Esophagus muscularis mucosa (tissue), 4 donors: ENCODE results near the gene DPYSL3.

Source experiments
- CTCF ChIP-seq, 3 experiments: fragments of 200-600 bp in 2 of 3; fragments of 450-650 bp in 1 of 3; sonication (generic) in 2 of 3; IDR thresholded peaks; one replicate each; pipeline ENCODE4 v1.5.1; 2017 to 2019; ENCODE audit warnings: antibody characterized with exemption in 3 of 3, mild to moderate bottlenecking in 2 of 3, moderate library complexity in 1 of 3
- EP300 ChIP-seq: sonication (generic); formaldehyde crosslinking; IDR thresholded peaks from one replicate; pipeline ENCODE4 v1.6.1; 2017; ENCODE audit warnings: antibody characterized with exemption
- POLR2A ChIP-seq: fragments of 450-650 bp; IDR thresholded peaks from one replicate; pipeline ENCODE4 v1.6.1; 2017; ENCODE audit warnings: antibody characterized with exemption, moderate library complexity, mild to moderate bottlenecking, low read depth

DNA sequence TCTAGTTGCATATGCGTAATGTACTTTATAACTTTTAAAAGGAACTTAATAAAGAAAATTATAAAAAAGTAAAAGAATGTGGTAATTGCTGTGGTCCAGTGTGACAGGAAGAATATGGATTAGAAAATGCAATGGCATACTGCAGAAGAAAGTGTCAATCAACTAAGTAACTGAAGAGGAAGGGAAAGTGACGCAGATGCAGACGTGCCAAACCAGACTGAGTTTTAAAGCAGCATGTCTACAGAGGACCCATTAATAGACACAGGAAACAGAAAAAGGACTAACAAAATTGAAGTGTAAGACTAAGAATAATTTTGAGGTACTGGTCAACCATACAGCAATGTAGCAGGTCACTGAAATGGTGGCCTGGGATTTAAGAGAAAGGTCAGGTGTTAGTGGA lies 73.3 kb downstream of the DPYSL3 start:
- TF ChIP-seq CTCF (IDR thresholded peaks at IDR 0.05) (no peak), POLR2A (no peak), EP300 (no peak)
